Mesenchymal stem cell (in vitro differentiated cells and primary cell): ENCODE data around the gene NAT9.
A peak's percentile ranks its signal among the peaks of the same experiment; 100 is the strongest.

Experiments used
- DNase-seq: peaks from one replicate; pipeline ENCODE4 v3.0.0-alpha.2; 2013
- H2AFZ ChIP-seq: one replicate; pipeline ENCODE4 v1.6.1; 2013; ENCODE audit warnings: low read depth, mild to moderate bottlenecking, control low read depth, inconsistent platforms, low read length, moderate library complexity
- H2AK5ac ChIP-seq: 2 replicates; pipeline ENCODE4 v1.6.1; 2013; ENCODE audit warnings: low read length, moderate library complexity, mild to moderate bottlenecking, inconsistent platforms; ENCODE audit not compliant: severe bottlenecking
- H2BK120ac ChIP-seq: one replicate; pipeline ENCODE4 v1.6.1; 2013; ENCODE audit warnings: low read depth, mild to moderate bottlenecking, inconsistent platforms, low read length, moderate library complexity
- H2BK12ac ChIP-seq, 2 experiments: one replicate each; pipeline ENCODE4 v1.6.1; 2013; ENCODE audit warnings: inconsistent platforms in 2 of 2, low read length in 2 of 2, mild to moderate bottlenecking in 2 of 2, moderate library complexity in 2 of 2, control low read depth in 1 of 2
- H2BK15ac ChIP-seq: one replicate; pipeline ENCODE4 v1.6.1; 2013; ENCODE audit warnings: mild to moderate bottlenecking, low read depth, inconsistent platforms; ENCODE audit not compliant: poor library complexity, severe bottlenecking
- H2BK5ac ChIP-seq: 2 replicates; pipeline ENCODE4 v1.6.1; 2013; ENCODE audit warnings: low read depth, mild to moderate bottlenecking, low read length, control low read depth, inconsistent platforms; ENCODE audit not compliant: poor library complexity, severe bottlenecking
- H3K14ac ChIP-seq, 2 experiments: one replicate each; pipeline ENCODE4 v1.6.1; 2013; ENCODE audit warnings: inconsistent platforms in 2 of 2, low read length in 2 of 2, control low read depth in 1 of 2, mild to moderate bottlenecking in 1 of 2, moderate library complexity in 1 of 2
- H3K18ac ChIP-seq, 2 experiments: one replicate each; pipeline ENCODE4 v1.6.1; 2013; ENCODE audit warnings: inconsistent platforms in 2 of 2, low read length in 2 of 2, control low read depth in 1 of 2, low read depth in 1 of 2, mild to moderate bottlenecking in 1 of 2
- H3K23ac ChIP-seq, 2 experiments: one replicate each; pipeline ENCODE4 v1.6.1; 2013; ENCODE audit warnings: inconsistent platforms in 2 of 2, low read length in 2 of 2, mild to moderate bottlenecking in 2 of 2, moderate library complexity in 2 of 2, control low read depth in 1 of 2
- H3K27ac ChIP-seq: 2 replicates; pipeline ENCODE4 v1.5.1; 2013; ENCODE audit warnings: mild to moderate bottlenecking, moderate library complexity, low read length, control low read depth, inconsistent platforms; ENCODE audit not compliant: poor library complexity, severe bottlenecking
- H3K27me3 ChIP-seq, 2 experiments: 2 replicates each; pipeline versions ENCODE4 v1.6.1 to v1.7.0; 2013; ENCODE audit warnings: low read length in 2 of 2, mild to moderate bottlenecking in 2 of 2, moderate library complexity in 2 of 2, control low read depth in 1 of 2, inconsistent platforms in 1 of 2; ENCODE audit not compliant: control insufficient read depth in 1 of 2, insufficient read depth in 1 of 2
- H3K36me3 ChIP-seq, 2 experiments: 2 replicates each; pipeline versions ENCODE4 v1.6.1 to v1.7.0; 2013; ENCODE audit warnings: low read length in 2 of 2, control low read depth in 1 of 2, inconsistent platforms in 1 of 2, low read depth in 1 of 2, mild to moderate bottlenecking in 1 of 2; ENCODE audit not compliant: insufficient read depth in 2 of 2, control insufficient read depth in 1 of 2
- H3K4ac ChIP-seq, 2 experiments: one replicate each; pipeline ENCODE4 v1.6.1; 2013; ENCODE audit warnings: inconsistent platforms in 2 of 2, low read length in 2 of 2, mild to moderate bottlenecking in 2 of 2, moderate library complexity in 2 of 2, control low read depth in 1 of 2, low read depth in 1 of 2
- H3K4me1 ChIP-seq: 2 replicates; pipeline ENCODE4 v1.6.1; 2013; ENCODE audit warnings: low read depth, low read length, control low read depth; ENCODE audit not compliant: control insufficient read depth, insufficient read depth
- H3K4me2 ChIP-seq: 2 replicates; pipeline ENCODE4 v1.6.1; 2013; ENCODE audit warnings: low read length, mild to moderate bottlenecking, inconsistent platforms; ENCODE audit not compliant: poor library complexity, severe bottlenecking
- H3K4me3 ChIP-seq, 2 experiments: 2 replicates each; pipeline versions ENCODE4 v1.5.1 to v1.7.0; 2013; ENCODE audit warnings: low read length in 2 of 2, mild to moderate bottlenecking in 2 of 2, control low read depth in 1 of 2, low read depth in 1 of 2; ENCODE audit not compliant: insufficient read depth in 1 of 2
- H3K79me1 ChIP-seq: replicated peaks from 2 replicates; pipeline ENCODE4 v1.6.1; 2013; ENCODE audit warnings: mild to moderate bottlenecking, control low read depth, low read length, inconsistent platforms; ENCODE audit not compliant: poor library complexity, severe bottlenecking
- H3K9ac ChIP-seq: 2 replicates; pipeline ENCODE4 v1.7.0; 2013; ENCODE audit warnings: mild to moderate bottlenecking, low read length, moderate library complexity
- H3K9me3 ChIP-seq: 2 replicates; pipeline ENCODE4 v1.7.0; 2013; ENCODE audit warnings: mild to moderate bottlenecking, low read length; ENCODE audit not compliant: control insufficient read depth
- H4K8ac ChIP-seq: one replicate; pipeline ENCODE4 v1.6.1; 2013; ENCODE audit warnings: inconsistent platforms, mild to moderate bottlenecking, low read length, moderate library complexity
- H4K91ac ChIP-seq: one replicate; pipeline ENCODE4 v1.6.1; 2013; ENCODE audit warnings: mild to moderate bottlenecking, low read length, inconsistent platforms
- WGBS: methylation state at CpG from one replicate; pipeline ENCODE4 v1.1.7; 2013; ENCODE audit warnings: mixed read lengths; 5-methylcytosine and 5-hydroxymethylcytosine counted together

The NAT9 gene

GRCh38 chr17:74742978-74743545 is 33.1 kb downstream of the NAT9 start:
- H3K4me1 ChIP-seq = peaks cover 32% of the 10 kb centered on the region
- H2BK12ac ChIP-seq = peak overlapping the region; percentile 12 to 85
- H4K91ac ChIP-seq = peak overlapping the region; percentile 77
- H2BK5ac ChIP-seq = no peak overlapping the region
- H2BK120ac ChIP-seq = peak overlapping the region; percentile 27
- peak overlapping the region in 1 of 2 experiments; percentile 0 for H3K14ac ChIP-seq
- H3K27me3 ChIP-seq = peaks cover 14 to 57% of the 10 kb centered on the region in 2 experiments
- no peak overlapping the region for H2AFZ ChIP-seq
- no peak overlapping the region for H4K8ac ChIP-seq
- H3K27ac ChIP-seq = no peak overlapping the region
- H3K9me3 ChIP-seq = no peaks in the 10 kb centered on the region
- peak overlapping the region in 1 of 2 experiments; percentile 65 for H3K4ac ChIP-seq
- H3K4me2 ChIP-seq = no peak overlapping the region
- peak overlapping the region in 1 of 2 experiments; percentile 67 for H3K18ac ChIP-seq
- no peak for DNase-seq
- no peak overlapping the region for H3K23ac ChIP-seq
- no peak overlapping the region for H3K4me3 ChIP-seq
- H2BK15ac ChIP-seq = peak overlapping the region; percentile 60
- H3K79me1 ChIP-seq = no peaks in the 10 kb centered on the region
- H2AK5ac ChIP-seq = no peak overlapping the region
- no peak overlapping the region for H3K9ac ChIP-seq
- WGBS = 97% methylated on average over 8 of the region's 9 CpGs
- no peaks in the 10 kb centered on the region for H3K36me3 ChIP-seq

GRCh38 chr17:74742153-74742515 is 34.0 kb downstream of the NAT9 start:
- H3K9ac ChIP-seq = no peak overlapping the region
- peak overlapping the region; percentile 88 for H4K91ac ChIP-seq
- no peaks in the 10 kb centered on the region for H3K9me3 ChIP-seq
- no peak overlapping the region for H3K27ac ChIP-seq
- no peak overlapping the region for H3K4me2 ChIP-seq
- H3K18ac ChIP-seq = peak overlapping the region; percentile 51 to 69
- WGBS = 0% methylated on average over 2 of the region's 4 CpGs
- peak overlapping the region in 1 of 2 experiments; percentile 43 for H3K23ac ChIP-seq
- H2AFZ ChIP-seq = peak overlapping the region; percentile 62
- H3K36me3 ChIP-seq = no peaks in the 10 kb centered on the region
- H3K4me1 ChIP-seq = peaks cover 33% of the 10 kb centered on the region
- H3K14ac ChIP-seq = peak overlapping the region in 1 of 2 experiments; percentile 30
- peak overlapping the region; percentile 28 to 66 for H2BK12ac ChIP-seq
- no peaks in the 10 kb centered on the region for H3K79me1 ChIP-seq
- DNase-seq = no peak
- H3K4me3 ChIP-seq = no peak overlapping the region
- no peak overlapping the region for H2AK5ac ChIP-seq
- no peak overlapping the region for H2BK120ac ChIP-seq
- peak overlapping the region; percentile 20 for H4K8ac ChIP-seq
- peaks cover 23 to 66% of the 10 kb centered on the region in 2 experiments for H3K27me3 ChIP-seq
- H2BK5ac ChIP-seq = no peak overlapping the region
- H2BK15ac ChIP-seq = no peak overlapping the region
- H3K4ac ChIP-seq = peak overlapping the region in 1 of 2 experiments; percentile 6

DNA sequence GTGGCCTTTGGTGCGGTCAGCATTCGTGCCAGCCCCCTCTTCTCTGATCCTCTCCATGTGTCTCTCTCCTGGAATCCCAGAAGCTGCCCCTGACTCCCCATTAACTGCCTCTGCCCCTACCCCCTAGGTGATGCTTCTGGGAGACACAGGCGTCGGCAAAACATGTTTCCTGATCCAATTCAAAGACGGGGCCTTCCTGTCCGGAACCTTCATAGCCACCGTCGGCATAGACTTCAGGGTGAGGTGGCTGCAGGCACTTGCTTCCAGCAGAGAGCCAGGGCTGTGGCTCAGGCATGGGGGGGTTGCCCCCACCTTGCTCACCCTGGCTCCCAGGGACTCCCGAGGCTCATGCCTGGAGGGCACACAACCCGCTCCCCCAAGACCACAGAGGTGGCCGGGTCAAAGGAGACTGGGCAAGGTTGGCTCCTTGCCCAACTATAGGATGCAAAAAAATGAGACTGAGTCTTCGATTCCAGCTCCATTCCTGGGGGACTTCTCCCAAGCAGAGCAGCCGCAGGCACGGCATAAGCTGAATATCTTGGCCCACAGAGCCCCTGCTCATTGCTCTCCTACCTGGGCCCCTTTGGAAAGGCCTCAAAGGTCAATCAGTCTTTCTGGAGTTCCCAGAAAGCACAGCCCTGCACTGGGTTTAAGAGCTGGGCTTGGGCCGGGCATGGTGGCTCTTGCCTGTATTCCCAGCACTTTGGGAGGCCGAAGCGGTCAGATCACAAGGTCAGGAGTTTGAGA is 35.3 kb downstream of the NAT9 start:
- no peak for DNase-seq
- Histone ChIP-seq H3K9ac (no peak overlapping the region), H3K18ac (peak overlapping the region in 1 of 2 experiments; percentile 9), H2BK12ac (no peak overlapping the region), H4K91ac (no peak overlapping the region), H4K8ac (no peak overlapping the region), H2BK5ac (no peak overlapping the region), H2AK5ac (no peak overlapping the region), H3K4ac (no peak overlapping the region), H3K14ac (no peak overlapping the region), H3K27me3 (peaks cover 36 to 78% of the 10 kb centered on the region in 2 experiments), H3K79me1 (no peaks in the 10 kb centered on the region), H3K4me3 (no peak overlapping the region), H3K4me2 (no peak overlapping the region), H3K23ac (no peak overlapping the region), H3K9me3 (no peaks in the 10 kb centered on the region), H3K4me1 (peaks cover 39% of the 10 kb centered on the region), H2BK120ac (no peak overlapping the region), H2AFZ (no peak overlapping the region), H3K27ac (no peak overlapping the region), H3K36me3 (no peaks in the 10 kb centered on the region), H2BK15ac (peak overlapping the region; percentile 29)
- 93% methylated on average over 17 of the region's 17 CpGs for WGBS

DNA sequence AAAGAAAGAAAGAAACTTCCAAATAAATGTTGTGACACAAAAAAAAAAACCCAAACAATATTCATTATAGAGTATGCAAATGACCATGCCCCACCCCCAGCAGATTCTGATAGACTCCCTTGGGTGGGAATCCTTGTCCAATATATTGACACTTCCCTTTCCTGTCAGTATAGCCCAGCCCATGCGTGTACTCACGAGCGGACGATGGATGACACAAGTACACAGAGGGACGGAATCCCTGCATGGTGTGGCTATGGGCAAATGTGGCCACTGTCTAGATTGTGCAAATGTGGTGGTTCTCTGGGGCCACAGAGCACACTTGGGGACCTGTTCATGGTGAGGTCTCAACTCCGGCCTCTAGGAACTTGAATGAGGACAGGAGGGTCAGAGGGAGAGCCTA is 36.0 kb downstream of the NAT9 start:
- Histone ChIP-seq H3K9ac (no peak overlapping the region), H3K4me2 (no peak overlapping the region), H3K36me3 (no peaks in the 10 kb centered on the region), H3K18ac (peak overlapping the region in 1 of 2 experiments; percentile 9), H2BK12ac (no peak overlapping the region), H2BK5ac (no peak overlapping the region), H3K4ac (no peak overlapping the region), H2BK120ac (no peak overlapping the region), H4K91ac (no peak overlapping the region), H2AFZ (no peak overlapping the region), H3K27ac (no peak overlapping the region), H3K4me1 (peaks cover 39% of the 10 kb centered on the region), H3K79me1 (no peaks in the 10 kb centered on the region), H3K4me3 (no peak overlapping the region), H4K8ac (no peak overlapping the region), H3K23ac (no peak overlapping the region), H2AK5ac (no peak overlapping the region), H3K14ac (no peak overlapping the region), H2BK15ac (no peak overlapping the region), H3K27me3 (peaks cover 43 to 85% of the 10 kb centered on the region in 2 experiments), H3K9me3 (no peaks in the 10 kb centered on the region)
- WGBS = 94% methylated on average over 6 of the region's 6 CpGs
- no peak for DNase-seq
